ENCODE measurements around the gene TAF13.

Gene TAF13

GRCh38 chr1:109091839-109092193 lies 16.0 kb upstream of the TAF13 start:
- Histone ChIP-seq H3K4me3 (ENCODE audit: low read length) (no peak overlapping the region), H3K9me3 (ENCODE audit: control insufficient read depth, insufficient read depth, low read length) (no peaks in the 10 kb centered on the region), H3K27me3 (ENCODE audit: control insufficient read depth, insufficient read depth, low read length) (no peaks in the 10 kb centered on the region), H3K27ac (ENCODE audit: low read length) (no peak overlapping the region), H3K36me3 (ENCODE audit: control insufficient read depth, insufficient read depth, low read length) (peaks cover 2% of the 10 kb centered on the region; the same call in 1 of the 2 replicates), H3K4me1 (ENCODE audit: control insufficient read depth, insufficient read depth, low read length) (no peaks in the 10 kb centered on the region)
- DNase-seq (ENCODE audit: low read depth, low spot score) = no peak
- no CpG with 5 or more reads among the region's 1 CpG for WGBS (ENCODE audit: insufficient coverage, insufficient read length)

- H3K27ac ChIP-seq (ENCODE audit: low read length) = no peak overlapping the region
- H3K9me3 ChIP-seq (ENCODE audit: control insufficient read depth, insufficient read depth, low read length) = no peaks in the 10 kb centered on the region
- no peaks in the 10 kb centered on the region for H3K27me3 ChIP-seq (ENCODE audit: control insufficient read depth, insufficient read depth, low read length)
- no peaks in the 10 kb centered on the region for H3K4me1 ChIP-seq (ENCODE audit: control insufficient read depth, insufficient read depth, low read length)
- H3K4me3 ChIP-seq (ENCODE audit: low read length) = peak overlapping the region; percentile 67; the same call in 1 of the 2 replicates
- WGBS (ENCODE audit: insufficient coverage, insufficient read length) = no CpG with 5 or more reads among the region's 13 CpGs
- no peak for DNase-seq (ENCODE audit: low read depth, low spot score)
- peaks cover 2% of the 10 kb centered on the region; the same call in 1 of the 2 replicates for H3K36me3 ChIP-seq (ENCODE audit: control insufficient read depth, insufficient read depth, low read length)
Observed at GRCh38 chr1:109091078-109091838, 15.5 kb upstream of the TAF13 start.

DNA sequence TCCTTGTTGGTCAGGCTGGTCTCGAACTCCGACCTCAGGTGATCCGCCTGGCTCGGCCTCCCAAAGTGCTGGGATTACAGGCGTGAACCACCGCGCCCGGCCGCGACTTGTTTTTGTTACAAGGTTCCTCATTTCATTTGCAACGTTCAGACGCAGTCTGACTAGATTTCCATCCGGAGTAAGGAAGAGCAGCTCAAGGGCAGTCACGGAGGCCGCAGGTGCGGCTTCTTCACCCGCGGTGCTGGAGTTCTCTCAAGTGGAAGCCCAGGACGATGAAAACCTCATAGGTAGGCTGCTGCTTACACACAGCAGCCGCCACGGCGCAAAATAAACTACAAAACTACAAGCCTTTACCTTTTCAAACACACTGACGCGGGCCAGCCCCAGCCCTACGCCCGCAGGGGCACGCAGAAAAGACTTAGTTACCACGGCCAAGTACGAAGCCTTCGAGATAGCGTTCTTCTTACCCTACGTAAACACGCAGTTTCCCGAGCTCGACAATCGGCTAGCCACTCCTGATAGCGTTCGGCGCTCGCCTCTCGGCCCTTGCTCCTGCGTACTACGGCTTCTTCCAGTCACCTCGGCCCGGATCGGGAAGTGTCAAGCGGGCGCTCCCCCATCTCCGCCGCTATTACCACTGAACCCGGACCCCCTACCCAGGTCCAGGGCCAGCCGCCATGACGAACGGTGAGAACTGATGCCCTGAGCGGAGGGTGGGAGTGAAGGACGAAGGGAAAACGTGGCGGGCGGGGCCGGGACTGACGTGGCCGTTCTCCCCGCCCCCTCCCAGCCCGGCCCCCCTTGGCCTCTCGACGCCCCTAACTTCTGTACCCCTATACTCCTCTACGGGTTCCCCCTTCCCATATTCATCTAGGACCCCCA lies 14.6 kb upstream of the TAF13 start, which contains the start of gene TMEM167B:
TSS of gene TMEM167B (plus strand) at position 569 of the 882 bp plus-strand sequence. CDS start at position 678, 109 bp downstream.
- Histone ChIP-seq H3K27me3 (ENCODE audit: control insufficient read depth, insufficient read depth, low read length) (no peaks in the 10 kb centered on the region), H3K36me3 (ENCODE audit: control insufficient read depth, insufficient read depth, low read length) (peaks cover 2% of the 10 kb centered on the region; the same call in 1 of the 2 replicates), H3K4me3 (ENCODE audit: low read length) (peak within 1 kb of the TSS; percentile 67; the same call in 1 of the 2 replicates), H3K27ac (ENCODE audit: low read length) (no peak within 1 kb of the TSS), H3K9me3 (ENCODE audit: control insufficient read depth, insufficient read depth, low read length) (no peaks in the 10 kb centered on the region), H3K4me1 (ENCODE audit: control insufficient read depth, insufficient read depth, low read length) (no peaks in the 10 kb centered on the region)
- peak; percentile 72 for DNase-seq (ENCODE audit: low read depth, low spot score)
- no CpG with 5 or more reads among the region's 67 CpGs for WGBS (ENCODE audit: insufficient coverage, insufficient read length)

- no peak overlapping the region for H3K27ac ChIP-seq (ENCODE audit: low read length)
- H3K36me3 ChIP-seq (ENCODE audit: control insufficient read depth, insufficient read depth, low read length) = peaks cover under 1% of the 10 kb centered on the region; the same call in 1 of the 2 replicates
- no peaks in the 10 kb centered on the region for H3K9me3 ChIP-seq (ENCODE audit: control insufficient read depth, insufficient read depth, low read length)
- no peaks in the 10 kb centered on the region for H3K27me3 ChIP-seq (ENCODE audit: control insufficient read depth, insufficient read depth, low read length)
- WGBS (ENCODE audit: insufficient coverage, insufficient read length) = no CpG with 5 or more reads among the region's 31 CpGs
- H3K4me1 ChIP-seq (ENCODE audit: control insufficient read depth, insufficient read depth, low read length) = no peaks in the 10 kb centered on the region
- DNase-seq (ENCODE audit: low read depth, low spot score) = no peak
- no peak overlapping the region for H3K4me3 ChIP-seq (ENCODE audit: low read length)
Observed at GRCh38 chr1:109089242-109090015, 13.6 kb upstream of the TAF13 start.

- no peaks in the 10 kb centered on the region for H3K36me3 ChIP-seq (ENCODE audit: control insufficient read depth, insufficient read depth, low read length)
- H3K27ac ChIP-seq (ENCODE audit: low read length) = no peak overlapping the region
- DNase-seq (ENCODE audit: low read depth, low spot score) = no peak
- no peaks in the 10 kb centered on the region; the same call in 1 of the 2 replicates for H3K4me1 ChIP-seq (ENCODE audit: control insufficient read depth, insufficient read depth, low read length)
- H3K9me3 ChIP-seq (ENCODE audit: control insufficient read depth, insufficient read depth, low read length) = no peaks in the 10 kb centered on the region
- no peak overlapping the region for H3K4me3 ChIP-seq (ENCODE audit: low read length)
- WGBS (ENCODE audit: insufficient coverage, insufficient read length) = no CpG with 5 or more reads among the region's 13 CpGs
- no peaks in the 10 kb centered on the region for H3K27me3 ChIP-seq (ENCODE audit: control insufficient read depth, insufficient read depth, low read length)
Observed at GRCh38 chr1:109084563-109085517, 9.0 kb upstream of the TAF13 start.

DNA sequence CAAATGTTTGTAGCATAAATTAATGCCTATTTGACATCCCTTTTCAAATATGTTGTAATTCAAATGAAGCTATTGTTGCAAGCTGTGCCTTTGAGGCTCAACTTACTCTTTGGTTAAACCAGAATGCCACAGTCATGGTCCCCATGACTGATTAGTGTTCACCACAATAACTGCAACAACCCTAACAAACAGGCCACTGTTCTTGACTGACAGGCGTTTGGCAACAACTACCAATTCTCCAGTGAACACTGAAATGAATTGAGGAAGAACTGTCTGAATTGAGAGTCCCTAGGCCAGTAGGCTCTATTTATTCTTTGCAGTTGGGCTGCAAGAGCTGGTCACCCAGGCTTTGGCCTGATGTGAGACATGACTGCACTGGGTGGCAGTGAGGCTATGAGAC lies 8.1 kb upstream of the TAF13 start:
- Histone ChIP-seq H3K27me3 (ENCODE audit: control insufficient read depth, insufficient read depth, low read length) (no peaks in the 10 kb centered on the region), H3K27ac (ENCODE audit: low read length) (no peak overlapping the region), H3K36me3 (ENCODE audit: control insufficient read depth, insufficient read depth, low read length) (no peaks in the 10 kb centered on the region), H3K4me1 (ENCODE audit: control insufficient read depth, insufficient read depth, low read length) (no peaks in the 10 kb centered on the region; the same call in 1 of the 2 replicates), H3K4me3 (ENCODE audit: low read length) (no peak overlapping the region), H3K9me3 (ENCODE audit: control insufficient read depth, insufficient read depth, low read length) (no peaks in the 10 kb centered on the region)
- whole genome bisulfite sequencing (ENCODE audit: insufficient coverage, insufficient read length) = no CpG with 5 or more reads among the region's 1 CpG
- no peak for DNase-seq (ENCODE audit: low read depth, low spot score)

DNA sequence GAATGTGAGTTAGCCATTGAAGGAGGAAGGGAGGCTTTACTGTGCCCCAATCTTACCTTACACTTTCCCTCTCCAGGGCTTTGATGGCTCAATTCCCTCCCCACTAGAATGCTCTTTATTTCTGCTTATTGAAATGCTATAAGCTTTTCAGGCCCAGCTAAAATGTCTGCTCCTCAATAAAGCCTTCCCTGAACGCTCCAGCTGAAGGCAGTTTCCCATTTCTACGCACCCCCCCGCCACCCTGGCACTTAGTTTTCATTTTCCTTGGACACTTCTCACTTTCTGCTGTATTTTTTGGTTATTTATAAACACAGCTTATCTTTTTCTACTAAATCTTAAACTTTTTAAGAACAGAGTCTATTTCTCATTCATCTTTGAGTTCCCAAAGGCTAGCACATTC lies 7.7 kb upstream of the TAF13 start:
- no peak for DNase-seq (ENCODE audit: low read depth, low spot score)
- Histone ChIP-seq H3K36me3 (ENCODE audit: control insufficient read depth, insufficient read depth, low read length) (no peaks in the 10 kb centered on the region), H3K27me3 (ENCODE audit: control insufficient read depth, insufficient read depth, low read length) (no peaks in the 10 kb centered on the region), H3K27ac (ENCODE audit: low read length) (no peak overlapping the region), H3K9me3 (ENCODE audit: control insufficient read depth, insufficient read depth, low read length) (no peaks in the 10 kb centered on the region), H3K4me3 (ENCODE audit: low read length) (no peak overlapping the region), H3K4me1 (ENCODE audit: control insufficient read depth, insufficient read depth, low read length) (no peaks in the 10 kb centered on the region; the same call in 1 of the 2 replicates)
- no CpG with 5 or more reads among the region's 3 CpGs for WGBS (ENCODE audit: insufficient coverage, insufficient read length)

- Histone ChIP-seq H3K4me1 (ENCODE audit: control insufficient read depth, insufficient read depth, low read length) (no peaks in the 10 kb centered on the region; the same call in 1 of the 2 replicates), H3K4me3 (ENCODE audit: low read length) (no peak overlapping the region), H3K27ac (ENCODE audit: low read length) (no peak overlapping the region), H3K9me3 (ENCODE audit: control insufficient read depth, insufficient read depth, low read length) (no peaks in the 10 kb centered on the region), H3K27me3 (ENCODE audit: control insufficient read depth, insufficient read depth, low read length) (no peaks in the 10 kb centered on the region), H3K36me3 (ENCODE audit: control insufficient read depth, insufficient read depth, low read length) (no peaks in the 10 kb centered on the region)
- no peak for DNase-seq (ENCODE audit: low read depth, low spot score)
- no CpG with 5 or more reads among the region's 5 CpGs for WGBS (ENCODE audit: insufficient coverage, insufficient read length)
Observed at GRCh38 chr1:109080441-109081082, 4.8 kb upstream of the TAF13 start.

DNA sequence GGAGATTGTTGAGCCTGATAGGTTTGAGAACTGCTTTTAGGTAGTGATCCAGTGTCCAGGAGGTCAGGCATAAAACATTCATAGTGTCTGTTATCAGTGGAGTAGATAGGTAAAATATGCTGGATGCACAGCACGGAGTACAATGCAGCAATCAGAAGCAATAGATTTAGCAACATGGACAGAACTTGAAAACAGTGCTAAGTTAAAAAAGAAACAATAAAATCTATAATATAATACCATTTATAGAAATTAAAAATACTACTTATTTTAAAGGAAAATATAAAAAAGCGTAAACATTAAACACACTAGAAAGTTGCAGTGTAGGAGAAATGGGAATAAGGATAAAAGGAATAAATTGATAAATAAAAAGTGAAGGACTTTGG lies 3.4 kb upstream of the TAF13 start:
- Histone ChIP-seq H3K9me3 (ENCODE audit: control insufficient read depth, insufficient read depth, low read length) (no peaks in the 10 kb centered on the region), H3K4me3 (ENCODE audit: low read length) (no peak overlapping the region), H3K27me3 (ENCODE audit: control insufficient read depth, insufficient read depth, low read length) (no peaks in the 10 kb centered on the region), H3K4me1 (ENCODE audit: control insufficient read depth, insufficient read depth, low read length) (no peaks in the 10 kb centered on the region; the same call in 1 of the 2 replicates), H3K27ac (ENCODE audit: low read length) (no peak overlapping the region), H3K36me3 (ENCODE audit: control insufficient read depth, insufficient read depth, low read length) (no peaks in the 10 kb centered on the region)
- WGBS (ENCODE audit: insufficient coverage, insufficient read length) = 100% methylated on average over 1 of the region's 2 CpGs
- DNase-seq (ENCODE audit: low read depth, low spot score) = no peak
